H1 (cell line): ENCODE measurements around the gene GJE1. TPM values are rescaled to one million over a fixed set of nuclear protein-coding genes. Genes with fewer than 3 reads are reported as not detected.

Experiments
- ATF3 ChIP-seq: IDR thresholded peaks from 2 replicates; pipeline ENCODE4 v1.6.1; 2011; ENCODE audit warnings: low read depth, mild to moderate bottlenecking, low read length; ENCODE audit not compliant: insufficient read depth
- BACH1 ChIP-seq: IDR thresholded peaks from 2 replicates; pipeline ENCODE4 v1.6.1; 2012; ENCODE audit warnings: low read length, improper control_type of control experiment
- CBX8 ChIP-seq: fragments of 300-800, 300-1000 bp; sonication (generic); IDR thresholded peaks from 2 replicates; pipeline ENCODE4 v1.7.1; 2016; ENCODE audit warnings: low read depth, low read length, borderline replicate concordance
- CREB1 ChIP-seq: IDR thresholded peaks from 2 replicates; pipeline ENCODE4 v1.6.1; 2012; ENCODE audit warnings: inconsistent platforms
- HDAC6 ChIP-seq: IDR thresholded peaks from one replicate; pipeline ENCODE4 v1.7.1; 2012; ENCODE audit warnings: low read depth, mild to moderate bottlenecking, inconsistent platforms, low read length, moderate library complexity
- JUN ChIP-seq: IDR thresholded peaks from 2 replicates; pipeline ENCODE4 v1.6.1; 2011; ENCODE audit warnings: low read depth, mild to moderate bottlenecking, improper control_type of control experiment, low read length
- KDM1A ChIP-seq: fragments of 200-600, 300-600 bp; sonication (generic); IDR thresholded peaks from 2 replicates; pipeline ENCODE4 v1.7.1; 2016; ENCODE audit warnings: mild to moderate bottlenecking, low read length, borderline replicate concordance
- NANOG ChIP-seq: IDR thresholded peaks from 2 replicates; pipeline ENCODE4 v1.6.1; 2011; ENCODE audit warnings: low read length, low read depth, mild to moderate bottlenecking, inconsistent platforms; ENCODE audit not compliant: insufficient read depth, poor library complexity, severe bottlenecking
- SIX5 ChIP-seq: IDR thresholded peaks from 2 replicates; pipeline ENCODE4 v1.6.1; 2011; ENCODE audit warnings: mild to moderate bottlenecking, low read depth, low read length
- SP2 ChIP-seq: IDR thresholded peaks from 2 replicates; pipeline ENCODE4 v1.6.1; 2012; ENCODE audit warnings: mild to moderate bottlenecking, low read length, inconsistent platforms
- SP4 ChIP-seq: IDR thresholded peaks from 2 replicates; pipeline ENCODE4 v1.6.1; 2012; ENCODE audit warnings: low read length, inconsistent platforms
- TAF7 ChIP-seq: optimal IDR thresholded peaks from 2 replicates; pipeline ENCODE3; 2011; ENCODE audit warnings: low read depth, mild to moderate bottlenecking, inconsistent platforms, low read length, moderate library complexity, borderline replicate concordance
- polyA plus RNA-seq, 7 experiments: library from polyadenylated mRNA; depleted of rRNA in 3 of 7; stranded (reverse) in 5 of 7; unstranded in 2 of 7; fragments of >200 nt in 5 of 7; fragments of 200-250 nt in 2 of 7; gene quantifications; 1 replicate in 5 of 7; 2 replicates in 1 of 7; 4 replicates in 1 of 7; pipeline versions ENCODE4 v1.2.1 to v1.2.3, GENCODE V29; 2011 to 2013; ENCODE audit warnings: missing spikeins in 2 of 7, mixed read lengths in 2 of 7
- total RNA-seq: library from RNA; stranded (reverse); fragmentation: NEBNext Ultra II Directional; extraction: Animal tissue kit (Norgen Biotek cat#: 25700); gene quantifications from 2 replicates; pipeline ENCODE4 v1.2.1, GENCODE V29; 2021

Gene GJE1
- total and polyA plus RNA-seq, 2 of the 8 experiments (the other 6 are each of a cell fraction or from before 2014, with no cell fraction given) = not detected

- no peak for TF ChIP-seq SIX5
- TF ChIP-seq CREB1 = no peak
- no peak for TF ChIP-seq SP2
- TF ChIP-seq BACH1 = no peak
- no peak for TF ChIP-seq ATF3
- TF ChIP-seq HDAC6 = no peak
- TF ChIP-seq SP4 = no peak
- TF ChIP-seq JUN = no peak
- TF ChIP-seq KDM1A = no peak
- TF ChIP-seq TAF7 = no peak
- no peak for TF ChIP-seq NANOG
- TF ChIP-seq CBX8 = no peak
These were observed at the start of gene GJE1 (continued) for GRCh38 chr6:142132625-142133024.
